K562 (cell line): ENCODE data around the gene FCGR2B. TPM values are rescaled to one million over a fixed set of nuclear protein-coding genes. Genes with fewer than 3 reads are reported as not detected.

Source experiments
- ATF7 ChIP-seq: fragments of 450-650 bp; IDR thresholded peaks from 2 replicates; pipeline ENCODE4 v1.7.1; 2014; ENCODE audit warnings: mild to moderate bottlenecking, moderate library complexity
- BHLHE40 ChIP-seq: IDR thresholded peaks from 2 replicates; pipeline ENCODE4 v1.6.1; 2011; ENCODE audit warnings: low read length, improper control_type of control experiment
- CREB1 ChIP-seq, 2 experiments: sonication (generic) in 1 of 2; formaldehyde crosslinking in 1 of 2; IDR thresholded peaks; 2 replicates each; pipeline versions ENCODE4 v1.6.1 to v1.8.0; 2012 to 2022; ENCODE audit warnings: inconsistent platforms in 1 of 2, mild to moderate bottlenecking in 1 of 2, missing genetic modification reagents in 1 of 2, moderate library complexity in 1 of 2
- CTBP1 ChIP-seq: fragments of 450-650 bp; IDR thresholded peaks from 2 replicates; pipeline ENCODE4 v1.6.1; 2016; ENCODE audit warnings: borderline replicate concordance
- DDX20 ChIP-seq: fragments of 450-650 bp; IDR thresholded peaks from 2 replicates; pipeline ENCODE4 v1.6.1; 2016; ENCODE audit warnings: missing genetic modification characterization, low read depth, mild to moderate bottlenecking, missing compliant biosample characterization, moderate library complexity
- DMBX1 ChIP-seq: fragments of 250-450 bp; sonication (Bioruptor Pico); IDR thresholded peaks from 2 replicates; pipeline ENCODE4 v1.8.0; 2022; ENCODE audit warnings: inconsistent platforms, mild to moderate bottlenecking, moderate library complexity, borderline replicate concordance
- FOS ChIP-seq: IDR thresholded peaks from 3 replicates; pipeline ENCODE4 v1.6.1; 2011; ENCODE audit not compliant: insufficient read length; ENCODE audit errors: extremely low read depth
- FOSL1 ChIP-seq: fragments of 200-800 bp; sonication (Bioruptor generic); conservative IDR thresholded peaks from 2 replicates; pipeline ENCODE4 v1.6.1; 2016; ENCODE audit warnings: missing genetic modification characterization, missing compliant biosample characterization
- KDM1A ChIP-seq, 2 experiments: fragments of 450-650 bp; IDR thresholded peaks; 2 replicates each; pipeline ENCODE4 v1.6.1; 2016; ENCODE audit warnings: mild to moderate bottlenecking in 2 of 2
- KLF10 ChIP-seq: fragments of 250-450 bp; sonication (Bioruptor Pico); IDR thresholded peaks from 2 replicates; pipeline ENCODE4 v1.6.1; 2021; ENCODE audit warnings: matching md5 sums
- MECOM ChIP-seq: fragments of 250-450 bp; sonication (Bioruptor Pico); IDR thresholded peaks from 2 replicates; pipeline ENCODE4 v1.8.0; 2022; ENCODE audit warnings: inconsistent platforms
- MEF2D ChIP-seq: conservative IDR thresholded peaks from 2 replicates; pipeline ENCODE4 v1.6.1; 2016; ENCODE audit warnings: low read depth, missing genetic modification characterization, missing compliant biosample characterization
- MNT ChIP-seq, 2 experiments: fragments of 450-650 bp; conservative IDR thresholded peaks; 2 replicates each; pipeline ENCODE4 v1.6.1; 2017; ENCODE audit warnings: mild to moderate bottlenecking in 2 of 2, moderate library complexity in 2 of 2
- NONO ChIP-seq, 2 experiments: fragments of 200-400 bp in 1 of 2; fragments of 450-650 bp in 1 of 2; formaldehyde crosslinking in 1 of 2; IDR thresholded peaks; 2 replicates each; pipeline ENCODE4 v1.6.1; 2017; ENCODE audit warnings: low read depth in 2 of 2, mild to moderate bottlenecking in 2 of 2, moderate library complexity in 2 of 2, low read length in 1 of 2
- POLR2H ChIP-seq: IDR thresholded peaks from 2 replicates; pipeline ENCODE4 v1.6.1; 2016; ENCODE audit warnings: missing genetic modification characterization, low read depth, mild to moderate bottlenecking, control low read depth, missing compliant biosample characterization, moderate library complexity
- PRMT5 ChIP-seq: sonication (generic); formaldehyde crosslinking; IDR thresholded peaks from 2 replicates; pipeline ENCODE4 v1.5.0; 2020; ENCODE audit warnings: missing genetic modification reagents
- RBM39 ChIP-seq: fragments of 200-400 bp; formaldehyde crosslinking; optimal IDR thresholded peaks from 2 replicates; pipeline ENCODE3; 2018; ENCODE audit warnings: low read depth, low read length
- RNF2 ChIP-seq: sonication (generic); IDR thresholded peaks from 2 replicates; pipeline ENCODE4 v1.6.1; 2016
- SAP30 ChIP-seq: fragments of 200-600 bp; sonication (generic); IDR thresholded peaks from 2 replicates; pipeline ENCODE4 v1.6.1; 2012; ENCODE audit warnings: borderline replicate concordance, low read depth, mild to moderate bottlenecking, moderate library complexity, low read length, control low read depth, inconsistent platforms; ENCODE audit not compliant: insufficient read depth, poor library complexity, severe bottlenecking
- SMAD4 ChIP-seq: fragments of 250-450 bp; sonication (Bioruptor Pico); conservative IDR thresholded peaks from 2 replicates; pipeline ENCODE4 v1.8.0; 2021; ENCODE audit warnings: inconsistent platforms, mild to moderate bottlenecking, moderate library complexity
- STAT5B ChIP-seq: fragments of 250-450 bp; sonication (Bioruptor Pico); IDR thresholded peaks from 2 replicates; pipeline ENCODE4 v1.8.0; 2021; ENCODE audit warnings: mild to moderate bottlenecking, inconsistent platforms
- TAF1 ChIP-seq: IDR thresholded peaks from 2 replicates; pipeline ENCODE4 v1.6.1; 2011; ENCODE audit warnings: mild to moderate bottlenecking, low read length, moderate library complexity; ENCODE audit not compliant: insufficient read depth, control insufficient read depth, severe bottlenecking; ENCODE audit errors: extremely low read depth
- TAF15 ChIP-seq: fragments of 200-400 bp; formaldehyde crosslinking; IDR thresholded peaks from 2 replicates; pipeline ENCODE4 v1.6.1; 2017; ENCODE audit warnings: mild to moderate bottlenecking, low read depth, low read length, moderate library complexity
- TAF9B ChIP-seq: fragments of 450-650 bp; IDR thresholded peaks from 2 replicates; pipeline ENCODE4 v1.6.1; 2018; ENCODE audit warnings: mild to moderate bottlenecking; ENCODE audit not compliant: partially characterized antibody
- TBP ChIP-seq: optimal IDR thresholded peaks from 2 replicates; pipeline ENCODE3; 2011; ENCODE audit warnings: low read depth, low read length, improper control_type of control experiment
- TCF3 ChIP-seq: sonication (generic); formaldehyde crosslinking; IDR thresholded peaks from 2 replicates; pipeline ENCODE4 v1.4.0; 2020; ENCODE audit warnings: mild to moderate bottlenecking, missing genetic modification reagents
- U2AF2 ChIP-seq: fragments of 200-400 bp; formaldehyde crosslinking; optimal IDR thresholded peaks from 2 replicates; pipeline ENCODE3; 2017; ENCODE audit warnings: low read depth, mild to moderate bottlenecking, low read length
- XRCC3 ChIP-seq: fragments of 450-650 bp; IDR thresholded peaks from 2 replicates; pipeline ENCODE4 v1.6.1; 2017; ENCODE audit warnings: mild to moderate bottlenecking, moderate library complexity
- polyA plus RNA-seq, 8 experiments: library from polyadenylated mRNA; depleted of rRNA in 4 of 8; stranded (reverse) in 5 of 8; unstranded in 3 of 8; fragments of >200 nt; fragmentation: Nextera tagmentation in 2 of 8; fragmentation: Illumina TruSeq in 1 of 8; extraction: Ambion mirVana in 2 of 8; extraction: Trizol in 1 of 8; gene quantifications; 2 replicates each; pipeline versions ENCODE4 v1.2.1 to v1.2.3, GENCODE V29; 2011 to 2014; ENCODE audit warnings: inconsistent platforms in 1 of 8, missing spikeins in 1 of 8
- total RNA-seq, 7 experiments: library from RNA; depleted of rRNA in 6 of 7; stranded (reverse); fragments of >200 nt in 6 of 7; fragmentation: Illumina TruSeq in 2 of 7; extraction: Trizol in 2 of 7; gene quantifications; 2 replicates each; pipeline versions ENCODE4 v1.2.1 to v1.2.3, GENCODE V29; 2011 to 2021; ENCODE audit warnings: low replicate concordance in 1 of 7

The FCGR2B gene
- total and polyA plus RNA-seq, 9 of the 15 experiments (the other 6 are each of a cell fraction or from before 2014, with no cell fraction given), result 1.7 to 8.9 (median 3.9) TPM

- peak; percentile 68; the same call in 1 of the 2 replicates for TF ChIP-seq CTBP1
- 0 out of 2 replicates have a peak, but pooled peaks have one; percentile 8 for TF ChIP-seq POLR2H (tag)
- TF ChIP-seq SAP30, result no peak
- TF ChIP-seq NONO (IDR thresholded peaks at IDR 0.05; ENCODE audit: low read depth in 2 of 2, low read length in 1 of 2), result no peak
- TF ChIP-seq MEF2D (tag), result peak; percentile 65
- TF ChIP-seq TBP, result peak; percentile 17
- TF ChIP-seq STAT5B, result no peak
- no peak for TF ChIP-seq U2AF2
- TF ChIP-seq MNT (conservative IDR thresholded peaks at IDR 0.05), result peak in 1 of 2 experiments; percentile 39; a peak in 3 of 4 replicates
- TF ChIP-seq FOSL1 (tag), result peak; percentile 87
- TF ChIP-seq ATF7, result peak; percentile 58; the same call in 1 of the 2 replicates
- TF ChIP-seq RBM39, result no peak
- no peak for TF ChIP-seq TAF15
- TF ChIP-seq PRMT5 (CRISPR knock-in tag), result no peak
- no peak for TF ChIP-seq KLF10 (CRISPR knock-in tag)
- TF ChIP-seq TCF3 (CRISPR knock-in tag), result peak; percentile 57
- TF ChIP-seq XRCC3, result no peak
- 0 out of 2 replicates have a peak, but pooled peaks have one; percentile 37 for TF ChIP-seq SMAD4
- TF ChIP-seq FOS, result no peak
- TF ChIP-seq DMBX1 (CRISPR knock-in tag), result 0 out of 2 replicates have a peak, but pooled peaks have one; percentile 22
- 0 out of 2 replicates have a peak, but pooled peaks have one; percentile 15 for TF ChIP-seq MECOM (CRISPR knock-in tag)
- TF ChIP-seq BHLHE40, result 0 out of 2 replicates have a peak, but pooled peaks have one; percentile 21
- TF ChIP-seq TAF1, result no peak
- TF ChIP-seq CREB1 (IDR thresholded peaks at IDR 0.05), result no peak
- TF ChIP-seq CREB1 (CRISPR knock-in tag; IDR thresholded peaks at IDR 0.05), result peak; percentile 37; the same call in 1 of the 2 replicates
- 0 out of 2 replicates have a peak, but pooled peaks have one; percentile 33 for TF ChIP-seq DDX20 (tag)
- TF ChIP-seq TAF9B, result peak; percentile 86
- TF ChIP-seq RNF2, result peak; percentile 55; the same call in 1 of the 2 replicates
- TF ChIP-seq KDM1A (IDR thresholded peaks at IDR 0.05), result peak; percentile 89 to 90
These were observed 43.8 kb downstream of the FCGR2B start, which contains the start of gene FCRLA (continued) for GRCh38 chr1:161706482-161707347.
